Parathyroid adenoma (tissue), 2 donors: ENCODE measurements around the gene NCAPH2.
A peak's percentile ranks its signal among the peaks of the same experiment; 100 is the strongest.

Experiments used
- H2AFZ ChIP-seq: fragments of 300-600 bp; sonication (generic); one replicate; pipeline ENCODE4 v1.7.0; 2017; ENCODE audit warnings: antibody characterized with exemption, mild to moderate bottlenecking
- H3K27ac ChIP-seq: fragments of 300-600 bp; sonication (generic); one replicate; pipeline ENCODE4 v1.7.0; 2017
- H3K27me3 ChIP-seq: fragments of 300-600 bp; sonication (generic); one replicate; pipeline ENCODE4 v1.7.0; 2017; ENCODE audit warnings: low read length; ENCODE audit not compliant: control insufficient read depth, insufficient read depth
- H3K36me3 ChIP-seq: fragments of 300-600 bp; sonication (generic); one replicate; pipeline ENCODE4 v1.7.0; 2017; ENCODE audit warnings: low read length; ENCODE audit not compliant: control insufficient read depth, insufficient read depth
- H3K4me1 ChIP-seq: fragments of 300-600 bp; sonication (generic); one replicate; pipeline ENCODE4 v1.7.0; 2017; ENCODE audit warnings: control low read depth
- H3K4me2 ChIP-seq: fragments of 300-600 bp; sonication (generic); one replicate; pipeline ENCODE4 v1.7.0; 2017; ENCODE audit warnings: low read length
- H3K4me3 ChIP-seq: fragments of 300-600 bp; sonication (generic); one replicate; pipeline ENCODE4 v1.7.0; 2017; ENCODE audit warnings: low read depth, low read length
- H3K79me2 ChIP-seq: fragments of 300-600 bp; sonication (generic); one replicate; pipeline ENCODE4 v1.7.0; 2017; ENCODE audit warnings: control low read depth
- H3K9ac ChIP-seq: fragments of 300-600 bp; sonication (generic); one replicate; pipeline ENCODE4 v1.7.0; 2017; ENCODE audit warnings: mild to moderate bottlenecking
- H3K9me3 ChIP-seq: fragments of 300-600 bp; sonication (generic); one replicate; pipeline ENCODE4 v1.7.0; 2017; ENCODE audit warnings: low read length; ENCODE audit not compliant: control insufficient read depth
- CTCF ChIP-seq: fragments of 300-600 bp; sonication (generic); IDR thresholded peaks from one replicate; pipeline ENCODE4 v1.7.0; 2017; ENCODE audit warnings: antibody characterized with exemption, mild to moderate bottlenecking
- donor health status: primary hyperparathyroidism.

Gene NCAPH2

DNA sequence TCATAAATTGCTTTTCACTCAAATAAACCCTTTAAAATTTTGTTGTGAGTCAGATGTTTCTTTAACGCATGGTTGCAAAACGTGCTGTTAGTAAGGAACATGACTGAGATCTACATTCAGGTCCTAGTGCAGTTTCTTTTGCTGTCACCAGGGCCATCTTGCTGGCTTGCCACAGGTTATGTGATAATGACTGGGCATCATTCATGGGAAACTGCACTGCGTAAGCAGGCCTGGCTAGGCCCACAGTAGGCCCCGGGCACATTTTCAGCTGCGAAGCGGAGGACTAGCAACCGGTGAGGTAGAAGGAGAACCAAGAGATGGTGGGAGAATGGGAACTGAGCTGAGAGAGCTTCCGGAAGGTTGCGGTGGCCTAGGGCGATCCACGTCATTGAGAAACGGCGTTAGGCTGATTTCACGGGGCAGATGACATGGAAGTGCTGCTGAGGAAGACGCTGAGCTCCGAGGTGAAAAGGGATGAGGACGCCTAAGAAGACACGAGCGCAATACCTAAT lies 34.4 kb downstream of the NCAPH2 start:
- Histone ChIP-seq H3K27me3 (no peaks in the 10 kb centered on the region), H3K9ac (no peak overlapping the region), H3K36me3 (no peaks in the 10 kb centered on the region), H3K27ac (peak overlapping the region; percentile 53), H3K79me2 (no peaks in the 10 kb centered on the region), H3K4me2 (no peak overlapping the region), H3K9me3 (no peaks in the 10 kb centered on the region), H3K4me1 (peaks cover 7% of the 10 kb centered on the region), H2AFZ (no peak overlapping the region), H3K4me3 (no peak overlapping the region)
- TF ChIP-seq CTCF, result no peak

GRCh38 chr22:50544078-50544745 lies 36.2 kb downstream of the NCAPH2 start:
- Histone ChIP-seq H3K9ac (no peak overlapping the region), H2AFZ (peak overlapping the region; percentile 65), H3K79me2 (no peaks in the 10 kb centered on the region), H3K4me1 (peaks cover 7% of the 10 kb centered on the region), H3K4me3 (peak overlapping the region; percentile 36), H3K27me3 (no peaks in the 10 kb centered on the region), H3K27ac (peak overlapping the region; percentile 86), H3K36me3 (no peaks in the 10 kb centered on the region), H3K4me2 (peak overlapping the region; percentile 71), H3K9me3 (no peaks in the 10 kb centered on the region)
- peak; percentile 66 for TF ChIP-seq CTCF

DNA sequence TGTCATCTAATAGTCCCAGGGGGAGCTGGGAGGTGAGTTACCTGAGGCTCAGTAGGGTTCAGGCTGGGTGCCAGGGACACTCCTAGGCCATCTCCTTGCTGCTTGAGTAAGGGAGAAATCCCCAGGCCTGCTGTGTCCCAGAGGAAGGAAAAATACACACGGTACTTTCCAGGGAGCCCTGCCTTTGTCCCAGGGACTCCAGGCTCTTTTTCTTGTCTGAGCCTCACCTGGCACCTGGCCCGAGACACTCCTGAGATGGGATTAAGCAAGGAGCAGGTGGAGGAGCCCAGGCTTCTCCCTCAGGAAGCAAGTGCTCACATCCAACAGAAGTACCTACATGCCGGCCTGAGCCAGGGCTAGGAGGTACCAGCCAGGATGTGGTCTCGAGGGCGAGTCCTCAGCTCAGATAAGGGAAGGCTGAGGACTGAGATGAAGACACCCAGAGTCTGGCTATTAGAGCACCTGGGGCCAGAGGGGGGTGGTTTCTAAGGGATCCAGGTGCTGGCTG lies 36.8 kb downstream of the NCAPH2 start:
- no peak overlapping the region for H3K4me3 ChIP-seq
- H3K36me3 ChIP-seq, result no peaks in the 10 kb centered on the region
- H3K9me3 ChIP-seq, result no peaks in the 10 kb centered on the region
- peak overlapping the region; percentile 65 for H2AFZ ChIP-seq
- no peaks in the 10 kb centered on the region for H3K79me2 ChIP-seq
- no peak for TF ChIP-seq CTCF
- H3K9ac ChIP-seq, result no peak overlapping the region
- no peaks in the 10 kb centered on the region for H3K27me3 ChIP-seq
- peak overlapping the region; percentile 86 for H3K27ac ChIP-seq
- peaks cover 7% of the 10 kb centered on the region for H3K4me1 ChIP-seq
- peak overlapping the region; percentile 56 for H3K4me2 ChIP-seq

DNA sequence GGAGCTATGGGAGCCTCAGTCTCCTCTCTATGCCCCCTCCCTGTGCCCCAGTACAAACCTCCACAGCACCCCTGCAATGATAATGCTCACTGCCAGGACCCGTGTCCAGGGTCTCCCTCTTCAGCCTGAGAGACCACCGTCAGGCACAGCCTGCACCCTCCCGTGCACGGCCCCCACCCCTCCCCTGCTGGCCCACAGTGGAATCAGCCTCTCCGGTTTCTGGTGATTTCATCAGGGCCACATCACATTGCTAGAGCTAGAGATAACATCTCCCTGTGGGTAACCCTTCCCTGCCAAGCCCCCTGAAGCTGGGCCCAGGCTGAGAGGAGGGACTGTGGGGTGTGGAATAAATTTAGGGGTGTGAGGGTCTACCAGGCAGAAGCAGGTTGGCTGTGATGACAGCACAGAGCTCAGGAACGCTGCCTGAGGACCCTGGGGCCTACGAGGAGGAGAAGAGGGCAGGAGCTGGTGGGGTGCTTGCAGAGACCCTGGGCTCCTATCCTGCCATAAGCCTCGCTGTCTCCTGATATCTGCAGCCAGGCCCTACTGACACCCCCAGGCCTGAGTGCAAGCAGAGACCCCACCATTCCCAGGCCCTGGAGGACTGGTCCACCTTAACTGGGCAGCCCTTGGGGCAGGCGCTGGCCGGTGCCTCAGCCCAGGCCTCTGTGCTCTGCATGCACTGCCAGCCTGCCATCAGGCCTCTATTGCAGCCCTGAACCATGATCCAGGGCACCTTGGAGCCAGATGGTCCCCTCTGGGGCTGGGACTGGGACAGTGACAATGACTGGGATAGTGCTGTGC lies 37.7 kb downstream of the NCAPH2 start, which contains the start of gene KLHDC7B:
Gene KLHDC7B, plus strand, starts transcription at position 378 of the 804 bp plus-strand sequence. Its CDS starts 345 bp downstream, at position 723.
- Histone ChIP-seq H3K9me3 (no peaks in the 10 kb centered on the region), H3K36me3 (no peaks in the 10 kb centered on the region), H3K79me2 (no peaks in the 10 kb centered on the region), H3K4me3 (peak within 1 kb of the TSS; percentile 19), H3K4me1 (peaks cover 7% of the 10 kb centered on the region), H3K27ac (peak within 1 kb of the TSS; percentile 86), H2AFZ (peak within 1 kb of the TSS; percentile 70), H3K4me2 (peak within 1 kb of the TSS; percentile 56), H3K27me3 (no peaks in the 10 kb centered on the region), H3K9ac (no peak within 1 kb of the TSS)
- peak; percentile 12 for TF ChIP-seq CTCF
